H1 (cell line): ENCODE results near the gene PKN1. TPM values are rescaled to one million over a fixed set of nuclear protein-coding genes. Genes with fewer than 3 reads are reported as not detected.

Experiments used
- CTCF ChIA-PET: fragments of 300-600 bp; sonication (Branson Sonifier 250); formaldehyde crosslinking; loops from one replicate; lab custom pipeline; 2021; ENCODE audit not compliant: partially characterized antibody; lab: Charles Lee
- POLR2A ChIA-PET: fragments of 300-600 bp; sonication (Branson Sonifier 250); formaldehyde crosslinking; loops from one replicate; lab custom pipeline; 2021; ENCODE audit warnings: inconsistent platforms; ENCODE audit not compliant: partially characterized antibody; lab: Charles Lee
- DNase-seq, 2 experiments: peaks; one replicate each; pipeline versions ENCODE4 v3.0.0 to v3.0.0-alpha.2; 2010 to 2022; ENCODE audit warnings: low spot score in 2 of 2, low read depth in 1 of 2, mixed read lengths in 1 of 2
- FAIRE-seq: peaks from 2 replicates; lab custom pipeline; 2011; peaks lifted over from hg19 to GRCh38; lab: Jason Lieb, UNC
- H2AFZ ChIP-seq: 2 replicates; pipeline ENCODE4 v1.8.1; 2012; ENCODE audit warnings: low read length, inconsistent platforms
- H2AK5ac ChIP-seq: 2 replicates; pipeline ENCODE4 v1.6.1; 2013; ENCODE audit warnings: low read depth, low read length
- H2BK120ac ChIP-seq: replicated peaks from 2 replicates; pipeline ENCODE3; 2013; ENCODE audit warnings: low read depth, low read length, inconsistent platforms
- H2BK12ac ChIP-seq: 2 replicates; pipeline ENCODE4 v1.6.1; 2013; ENCODE audit warnings: low read depth, low read length
- H2BK15ac ChIP-seq: 2 replicates; pipeline ENCODE4 v1.6.1; 2013; ENCODE audit warnings: low read length
- H2BK20ac ChIP-seq: 2 replicates; pipeline ENCODE4 v1.6.1; 2013; ENCODE audit warnings: low read length
- H2BK5ac ChIP-seq: 2 replicates; pipeline ENCODE4 v1.6.1; 2013; ENCODE audit warnings: low read depth, low read length
- H3K14ac ChIP-seq: 2 replicates; pipeline ENCODE4 v1.6.1; 2013; ENCODE audit warnings: inconsistent platforms; ENCODE audit not compliant: insufficient read length
- H3K18ac ChIP-seq: 2 replicates; pipeline ENCODE4 v1.6.1; 2013; ENCODE audit warnings: low read length; ENCODE audit errors: extremely low read depth
- H3K23ac ChIP-seq: 2 replicates; pipeline ENCODE4 v1.6.1; 2013; ENCODE audit warnings: inconsistent platforms; ENCODE audit not compliant: insufficient read length
- H3K23me2 ChIP-seq: 2 replicates; pipeline ENCODE4 v1.6.1; 2013; ENCODE audit warnings: low read depth, low read length
- H3K27ac ChIP-seq: 2 replicates; pipeline ENCODE4 v1.6.1; 2011; ENCODE audit warnings: low read depth, low read length, inconsistent platforms
- H3K27me3 ChIP-seq, 4 experiments: replicated peaks in 1 of 4; 1 replicate in 1 of 4; 2 replicates in 3 of 4; pipeline versions ENCODE4 v1.6.1 to v1.8.1; 2011 to 2013; ENCODE audit warnings: low read length in 3 of 4, mild to moderate bottlenecking in 3 of 4, inconsistent platforms in 2 of 4, mixed read lengths in 2 of 4, moderate library complexity in 1 of 4; ENCODE audit not compliant: control insufficient read depth in 3 of 4, insufficient read depth in 3 of 4; ENCODE audit errors: extremely low read depth in 1 of 4
- H3K36me3 ChIP-seq, 4 experiments: 2 replicates each; pipeline versions ENCODE4 v1.6.1 to v1.8.1; 2011 to 2013; ENCODE audit warnings: mild to moderate bottlenecking in 4 of 4, low read length in 3 of 4, moderate library complexity in 2 of 4, control low read depth in 1 of 4, inconsistent platforms in 1 of 4; ENCODE audit not compliant: insufficient read depth in 4 of 4, control insufficient read depth in 2 of 4
- H3K4ac ChIP-seq: replicated peaks from 2 replicates; pipeline ENCODE3; 2013; ENCODE audit warnings: low read length, low read depth, mixed read lengths, inconsistent platforms; ENCODE audit not compliant: insufficient read length
- H3K4me1 ChIP-seq, 4 experiments: replicated peaks in 1 of 4; 1 replicate in 1 of 4; 2 replicates in 3 of 4; pipeline versions ENCODE4 v1.6.1 to v1.8.1; 2011 to 2013; ENCODE audit warnings: low read length in 3 of 4, inconsistent platforms in 2 of 4, mixed read lengths in 1 of 4; ENCODE audit not compliant: insufficient read depth in 4 of 4, control insufficient read depth in 3 of 4
- H3K4me2 ChIP-seq, 2 experiments: 2 replicates each; pipeline versions ENCODE4 v1.6.1 to v1.8.1; 2011 to 2013; ENCODE audit warnings: low read depth in 2 of 2, low read length in 2 of 2, control low read depth in 1 of 2, inconsistent platforms in 1 of 2, mild to moderate bottlenecking in 1 of 2; ENCODE audit not compliant: insufficient read depth in 1 of 2
- H3K4me3 ChIP-seq, 4 experiments: fragments of 200-600, 300-600 bp in 1 of 4; sonication (generic), shearing (Covaris generic), sonication (Bioruptor Twin) in 1 of 4; 2 replicates each; pipeline versions ENCODE4 v1.5.1 to v1.8.1; 2011 to 2016; ENCODE audit warnings: low read length in 4 of 4, low read depth in 3 of 4, control low read depth in 2 of 4, inconsistent platforms in 2 of 4, mild to moderate bottlenecking in 2 of 4, mixed read lengths in 1 of 4, moderate library complexity in 1 of 4; ENCODE audit not compliant: insufficient read depth in 2 of 4; ENCODE audit errors: extremely low read depth in 1 of 4
- H3K56ac ChIP-seq: replicated peaks from 2 replicates; pipeline ENCODE3; 2013; ENCODE audit warnings: low read depth, mild to moderate bottlenecking, mixed read lengths, low read length, inconsistent platforms; ENCODE audit not compliant: insufficient read length
- H3K79me1 ChIP-seq: 2 replicates; pipeline ENCODE4 v1.6.1; 2013; ENCODE audit warnings: low read depth, low read length, control low read depth
- H3K79me2 ChIP-seq, 2 experiments: 2 replicates each; pipeline versions ENCODE4 v1.6.1 to v1.8.1; 2012 to 2013; ENCODE audit warnings: low read length in 2 of 2, mild to moderate bottlenecking in 2 of 2, inconsistent platforms in 1 of 2; ENCODE audit not compliant: insufficient read depth in 2 of 2, control insufficient read depth in 1 of 2
- H3K9ac ChIP-seq, 4 experiments: replicated peaks in 1 of 4; 1 replicate in 1 of 4; 2 replicates in 3 of 4; pipeline versions ENCODE4 v1.6.1 to v1.8.1; 2011 to 2013; ENCODE audit warnings: low read depth in 3 of 4, low read length in 3 of 4, control low read depth in 2 of 4, mild to moderate bottlenecking in 2 of 4, moderate library complexity in 2 of 4, inconsistent platforms in 1 of 4; ENCODE audit errors: extremely low read depth in 1 of 4
- H3K9me3 ChIP-seq, 2 experiments: 2 replicates each; pipeline versions ENCODE4 v1.6.1 to v1.8.1; 2012 to 2013; ENCODE audit warnings: mild to moderate bottlenecking in 2 of 2, moderate library complexity in 2 of 2, control low read depth in 1 of 2, inconsistent platforms in 1 of 2, low read depth in 1 of 2, low read length in 1 of 2, mixed read lengths in 1 of 2; ENCODE audit not compliant: insufficient read depth in 2 of 2
- H4K20me1 ChIP-seq, 2 experiments: replicated peaks in 1 of 2; 2 replicates each; pipeline versions ENCODE3 to v1.8.1; 2011 to 2013; ENCODE audit warnings: inconsistent platforms in 2 of 2, low read length in 2 of 2, mild to moderate bottlenecking in 1 of 2; ENCODE audit not compliant: insufficient read depth in 2 of 2, control insufficient read depth in 1 of 2
- H4K5ac ChIP-seq: 2 replicates; pipeline ENCODE4 v1.6.1; 2013; ENCODE audit warnings: low read length, low read depth, mixed read lengths, inconsistent platforms; ENCODE audit not compliant: insufficient read length
- H4K8ac ChIP-seq: 2 replicates; pipeline ENCODE4 v1.8.0; 2013; ENCODE audit warnings: mild to moderate bottlenecking, moderate library complexity, low read length, inconsistent platforms; ENCODE audit not compliant: insufficient read depth; ENCODE audit errors: extremely low read depth
- H4K91ac ChIP-seq: replicated peaks from 2 replicates; pipeline ENCODE3; 2013; ENCODE audit warnings: low read length, mixed read lengths, inconsistent platforms; ENCODE audit not compliant: insufficient read length
- ASH2L ChIP-seq: fragments of 200-600, 300-600 bp; sonication (generic); IDR thresholded peaks from one replicate; pipeline ENCODE4 v1.7.1; 2017; ENCODE audit warnings: low read length
- CBX5 ChIP-seq: fragments of 300-800, 300-1000 bp; sonication (generic); IDR thresholded peaks from 2 replicates; pipeline ENCODE4 v1.7.1; 2016; ENCODE audit warnings: antibody characterized with exemption, low read length, low read depth
- CBX8 ChIP-seq: fragments of 300-800, 300-1000 bp; sonication (generic); IDR thresholded peaks from 2 replicates; pipeline ENCODE4 v1.7.1; 2016; ENCODE audit warnings: low read depth, low read length, borderline replicate concordance
- CREB1 ChIP-seq: IDR thresholded peaks from 2 replicates; pipeline ENCODE4 v1.6.1; 2012; ENCODE audit warnings: inconsistent platforms
- EP300 ChIP-seq, 2 experiments: IDR thresholded peaks; 1 replicate in 1 of 2; 2 replicates in 1 of 2; pipeline ENCODE4 v1.6.1; 2011 to 2012; ENCODE audit warnings: low read depth in 2 of 2, low read length in 2 of 2, mild to moderate bottlenecking in 2 of 2, borderline replicate concordance in 1 of 2, inconsistent platforms in 1 of 2, moderate library complexity in 1 of 2
- GABPA ChIP-seq: IDR thresholded peaks from 2 replicates; pipeline ENCODE4 v1.6.1; 2011; ENCODE audit warnings: mild to moderate bottlenecking, low read length, moderate library complexity, borderline replicate concordance; ENCODE audit not compliant: insufficient read depth
- MAFK ChIP-seq: IDR thresholded peaks from 2 replicates; pipeline ENCODE4 v1.6.1; 2012; ENCODE audit warnings: low read depth, mild to moderate bottlenecking, improper control_type of control experiment, low read length
- RFX5 ChIP-seq: IDR thresholded peaks from 2 replicates; pipeline ENCODE4 v1.6.1; 2011; ENCODE audit warnings: low read depth, low read length, improper control_type of control experiment, borderline replicate concordance
- RNF2 ChIP-seq: fragments of 200-900, 300-1000 bp; sonication (generic); IDR thresholded peaks from 2 replicates; pipeline ENCODE4 v1.7.1; 2016; ENCODE audit warnings: borderline replicate concordance, low read depth, mild to moderate bottlenecking, antibody characterized with exemption, low read length; ENCODE audit not compliant: poor library complexity, severe bottlenecking; ENCODE audit errors: missing control alignments
- SIX5 ChIP-seq: IDR thresholded peaks from 2 replicates; pipeline ENCODE4 v1.6.1; 2011; ENCODE audit warnings: mild to moderate bottlenecking, low read depth, low read length
- WGBS, 2 experiments: shearing (Covaris generic) in 1 of 2; methylation state at CpG; one replicate each; pipeline versions ENCODE4 v1.1.6 to v1.1.7; 2013 to 2015; ENCODE audit warnings: low lambda C conversion rate in 2 of 2, mixed read lengths in 2 of 2, inconsistent platforms in 1 of 2, low coverage in 1 of 2, missing lambda C conversion rate in 1 of 2; ENCODE audit not compliant: insufficient replicate concordance in 2 of 2, insufficient coverage in 1 of 2, insufficient read length in 1 of 2; ENCODE audit errors: extremely low coverage in 1 of 2, missing lambda C conversion rate in 1 of 2; 5-methylcytosine and 5-hydroxymethylcytosine counted together
- polyA plus RNA-seq, 7 experiments: library from polyadenylated mRNA; depleted of rRNA in 3 of 7; stranded (reverse) in 5 of 7; unstranded in 2 of 7; fragments of >200 nt in 5 of 7; fragments of 200-250 nt in 2 of 7; gene quantifications; 1 replicate in 5 of 7; 2 replicates in 1 of 7; 4 replicates in 1 of 7; pipeline versions ENCODE4 v1.2.1 to v1.2.3, GENCODE V29; 2011 to 2013; ENCODE audit warnings: missing spikeins in 2 of 7, mixed read lengths in 2 of 7
- total RNA-seq: library from RNA; stranded (reverse); fragmentation: NEBNext Ultra II Directional; extraction: Animal tissue kit (Norgen Biotek cat#: 25700); gene quantifications from 2 replicates; pipeline ENCODE4 v1.2.1, GENCODE V29; 2021
- TF ChIP-seq, protein P1 (sequence below), 3 experiments: IDR thresholded peaks; 1 replicate in 2 of 3; 2 replicates in 1 of 3; pipeline versions ENCODE4 v1.5.1 to v1.6.1; 2011; ENCODE audit warnings: low read length in 3 of 3, mild to moderate bottlenecking in 3 of 3, inconsistent platforms in 2 of 3, low read depth in 1 of 3, moderate library complexity in 1 of 3; ENCODE audit not compliant: insufficient read depth in 1 of 3; ENCODE audit errors: control extremely low read depth in 1 of 3

The PKN1 gene
- total and polyA plus RNA-seq, 2 of the 8 experiments (the other 6 are each of a cell fraction or from before 2014, with no cell fraction given), result 65.2 to 162 TPM

DNA sequence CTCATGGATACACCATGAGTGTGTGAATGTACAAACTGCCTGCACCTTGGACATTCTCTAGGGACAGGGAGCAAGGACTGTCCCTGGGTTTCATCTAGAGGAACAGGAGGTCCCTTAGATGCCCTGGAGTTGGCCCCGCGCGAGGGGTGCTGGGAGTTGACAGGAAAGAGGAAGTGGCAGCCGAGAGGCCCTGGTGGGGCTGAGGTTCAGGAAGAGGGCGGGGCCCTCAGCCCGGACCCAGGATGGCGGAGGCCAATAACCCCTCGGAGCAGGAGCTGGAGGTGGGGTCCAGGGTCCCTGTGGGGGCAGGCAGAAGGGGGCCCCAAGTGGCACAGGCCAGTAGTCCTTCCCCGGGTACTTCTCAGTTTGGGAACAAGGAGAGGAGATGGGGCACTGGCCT, 6.9 kb downstream of the PKN1 start:
- no peak overlapping the region for H3K4ac ChIP-seq
- H3K4me3 ChIP-seq, result no peak overlapping the region
- no peak for DNase-seq
- no peak overlapping the region for H3K27ac ChIP-seq
- H2AK5ac ChIP-seq, result no peak overlapping the region
- POLR2A ChIA-PET, result interaction anchor here (1.2 kb wide), 1 partner anchor 28 kb away, joined by 3 read pairs; no protein-coding TSS in a partner anchor
- no peaks in the 10 kb centered on the region for H3K23me2 ChIP-seq
- no peak overlapping the region for H2BK15ac ChIP-seq
- FAIRE-seq, result no peak
- no peak overlapping the region for H3K23ac ChIP-seq
- no peak overlapping the region for H3K9ac ChIP-seq
- no peak overlapping the region for H2BK5ac ChIP-seq
- no peak overlapping the region for H3K4me2 ChIP-seq
- 88% methylated on average over 7 of the region's 9 CpGs; no CpG with 5 or more reads in 1 of the 2 experiments for WGBS, 2 experiments
- no peaks in the 10 kb centered on the region for H3K4me1 ChIP-seq
- H3K14ac ChIP-seq, result no peak overlapping the region
- no peak overlapping the region for H4K5ac ChIP-seq
- H2AFZ ChIP-seq, result no peak overlapping the region
- no peak overlapping the region for H2BK12ac ChIP-seq
- H3K56ac ChIP-seq, result no peak overlapping the region
- H2BK120ac ChIP-seq, result no peak overlapping the region
- H4K8ac ChIP-seq, result no peak overlapping the region
- no peaks in the 10 kb centered on the region for H3K27me3 ChIP-seq
- peaks cover 11% of the 10 kb centered on the region; the same call in 1 of the 2 replicates for H3K79me1 ChIP-seq
- H3K36me3 ChIP-seq, result peaks cover 15 to 33% (median 26%) of the 10 kb centered on the region in 4 experiments
- H4K91ac ChIP-seq, result no peak overlapping the region
- peaks cover 0 to 32% of the 10 kb centered on the region in 2 experiments; a peak in 2 of 4 replicates for H3K79me2 ChIP-seq
- H4K20me1 ChIP-seq, result peaks cover 8 to 27% of the 10 kb centered on the region in 2 experiments
- H3K18ac ChIP-seq, result no peak overlapping the region
- H2BK20ac ChIP-seq, result no peak overlapping the region
- CTCF ChIA-PET, result interaction anchor here (0.8 to 1.7 kb wide), 5 partner anchors 9 to 34 kb away, joined by 3 to 5 read pairs (median 4); no protein-coding TSS in a partner anchor
- H3K9me3 ChIP-seq, result no peaks in the 10 kb centered on the region
- TF ChIP-seq CBX8, result no peak
- TF ChIP-seq RNF2, result no peak
- TF ChIP-seq ASH2L, result no peak
- no peak for TF ChIP-seq RFX5
- no peak for TF ChIP-seq CBX5
- TF ChIP-seq, protein P1, sequence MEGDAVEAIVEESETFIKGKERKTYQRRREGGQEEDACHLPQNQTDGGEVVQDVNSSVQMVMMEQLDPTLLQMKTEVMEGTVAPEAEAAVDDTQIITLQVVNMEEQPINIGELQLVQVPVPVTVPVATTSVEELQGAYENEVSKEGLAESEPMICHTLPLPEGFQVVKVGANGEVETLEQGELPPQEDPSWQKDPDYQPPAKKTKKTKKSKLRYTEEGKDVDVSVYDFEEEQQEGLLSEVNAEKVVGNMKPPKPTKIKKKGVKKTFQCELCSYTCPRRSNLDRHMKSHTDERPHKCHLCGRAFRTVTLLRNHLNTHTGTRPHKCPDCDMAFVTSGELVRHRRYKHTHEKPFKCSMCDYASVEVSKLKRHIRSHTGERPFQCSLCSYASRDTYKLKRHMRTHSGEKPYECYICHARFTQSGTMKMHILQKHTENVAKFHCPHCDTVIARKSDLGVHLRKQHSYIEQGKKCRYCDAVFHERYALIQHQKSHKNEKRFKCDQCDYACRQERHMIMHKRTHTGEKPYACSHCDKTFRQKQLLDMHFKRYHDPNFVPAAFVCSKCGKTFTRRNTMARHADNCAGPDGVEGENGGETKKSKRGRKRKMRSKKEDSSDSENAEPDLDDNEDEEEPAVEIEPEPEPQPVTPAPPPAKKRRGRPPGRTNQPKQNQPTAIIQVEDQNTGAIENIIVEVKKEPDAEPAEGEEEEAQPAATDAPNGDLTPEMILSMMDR (IDR thresholded peaks at IDR 0.05; ENCODE audit: control extremely low read depth in 1 of 3, insufficient read depth in 1 of 3, low read depth in 1 of 3, low read length in 3 of 3), result no peak
- TF ChIP-seq GABPA, result no peak
- no peak for TF ChIP-seq SIX5
- TF ChIP-seq CREB1, result no peak
- no peak for TF ChIP-seq MAFK
- TF ChIP-seq EP300 (IDR thresholded peaks at IDR 0.05; ENCODE audit: borderline replicate concordance in 1 of 2, low read depth in 2 of 2, low read length in 2 of 2), result no peak
